Measurements from ENCODE around the gene CYB561.

Gene CYB561

DNA sequence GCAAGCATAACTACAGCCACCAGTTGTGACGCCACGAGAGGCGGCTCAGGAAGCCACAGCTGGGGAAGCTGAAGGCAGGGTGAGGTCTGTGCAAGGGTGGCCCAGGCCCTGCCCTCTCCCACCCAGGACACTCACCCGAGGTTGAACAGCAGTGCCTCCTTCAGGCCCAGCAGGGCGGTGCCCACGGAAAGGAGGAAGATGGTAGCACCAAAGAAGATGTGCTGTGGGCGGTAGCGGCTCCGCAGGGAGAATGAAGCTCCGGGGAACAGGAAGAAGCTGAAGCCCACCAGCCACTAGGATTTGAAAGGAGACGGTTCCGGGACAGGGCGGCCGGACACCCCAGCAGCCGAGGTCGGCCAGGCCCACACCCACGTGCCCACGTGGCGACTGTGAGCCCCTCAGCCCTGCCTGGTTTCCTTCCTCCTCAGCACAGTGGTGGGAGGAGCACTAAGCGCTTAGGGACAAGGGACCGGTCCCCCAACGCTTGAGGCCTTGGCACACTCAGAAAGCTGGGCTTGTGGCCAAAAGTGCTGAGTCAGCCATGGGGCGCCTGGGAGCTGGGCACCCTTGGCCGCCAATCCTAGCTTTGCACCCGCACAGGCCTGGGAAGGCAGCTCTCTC lies 11.0 kb downstream of the CYB561 start:
- TF ChIP-seq, protein P1, sequence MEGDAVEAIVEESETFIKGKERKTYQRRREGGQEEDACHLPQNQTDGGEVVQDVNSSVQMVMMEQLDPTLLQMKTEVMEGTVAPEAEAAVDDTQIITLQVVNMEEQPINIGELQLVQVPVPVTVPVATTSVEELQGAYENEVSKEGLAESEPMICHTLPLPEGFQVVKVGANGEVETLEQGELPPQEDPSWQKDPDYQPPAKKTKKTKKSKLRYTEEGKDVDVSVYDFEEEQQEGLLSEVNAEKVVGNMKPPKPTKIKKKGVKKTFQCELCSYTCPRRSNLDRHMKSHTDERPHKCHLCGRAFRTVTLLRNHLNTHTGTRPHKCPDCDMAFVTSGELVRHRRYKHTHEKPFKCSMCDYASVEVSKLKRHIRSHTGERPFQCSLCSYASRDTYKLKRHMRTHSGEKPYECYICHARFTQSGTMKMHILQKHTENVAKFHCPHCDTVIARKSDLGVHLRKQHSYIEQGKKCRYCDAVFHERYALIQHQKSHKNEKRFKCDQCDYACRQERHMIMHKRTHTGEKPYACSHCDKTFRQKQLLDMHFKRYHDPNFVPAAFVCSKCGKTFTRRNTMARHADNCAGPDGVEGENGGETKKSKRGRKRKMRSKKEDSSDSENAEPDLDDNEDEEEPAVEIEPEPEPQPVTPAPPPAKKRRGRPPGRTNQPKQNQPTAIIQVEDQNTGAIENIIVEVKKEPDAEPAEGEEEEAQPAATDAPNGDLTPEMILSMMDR (IDR thresholded peaks at IDR 0.05) = peak; percentile 46

DNA sequence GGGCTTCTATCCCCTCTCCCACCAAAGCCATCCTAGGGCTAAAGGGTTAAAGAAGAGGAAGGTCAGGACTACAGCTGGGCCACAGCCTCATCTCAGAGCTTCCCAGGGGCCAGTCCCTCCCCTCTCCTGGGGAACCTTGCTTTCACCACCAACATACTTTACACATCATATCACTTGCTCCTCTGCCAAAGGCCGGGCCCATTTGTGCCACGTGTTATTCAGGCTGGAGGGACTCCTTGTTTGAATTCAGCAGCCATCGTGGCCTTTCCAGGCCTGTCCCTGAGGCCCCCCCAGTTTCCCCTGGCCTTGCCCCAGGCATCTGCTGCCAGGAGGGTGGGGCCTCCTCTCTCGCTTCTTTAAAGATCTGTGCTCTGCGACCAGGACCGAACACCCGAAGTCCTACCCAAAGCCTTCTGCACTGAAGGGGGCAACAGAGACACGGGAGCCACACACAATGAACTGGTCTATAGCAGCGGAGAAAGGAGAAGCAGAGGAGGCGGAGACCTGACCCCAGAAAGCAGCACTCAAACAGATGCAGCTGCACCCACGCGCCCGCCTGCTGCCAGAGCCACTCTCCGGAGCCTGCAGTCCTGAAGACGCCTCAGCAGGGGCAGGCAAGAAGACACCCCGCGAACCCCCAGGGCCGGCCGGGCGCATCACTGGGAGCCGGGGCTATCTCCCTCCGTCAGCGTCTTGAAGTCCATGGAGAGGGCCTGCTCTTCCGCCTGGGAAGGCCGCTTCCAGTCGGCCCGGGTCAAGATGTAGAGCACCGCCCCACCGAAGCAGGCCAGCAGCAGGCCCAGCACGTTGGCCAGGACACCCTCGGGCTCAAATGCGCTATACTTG lies 12.1 kb downstream of the CYB561 start:
- TF ChIP-seq, protein P1 (IDR thresholded peaks at IDR 0.05) = no peak

DNA sequence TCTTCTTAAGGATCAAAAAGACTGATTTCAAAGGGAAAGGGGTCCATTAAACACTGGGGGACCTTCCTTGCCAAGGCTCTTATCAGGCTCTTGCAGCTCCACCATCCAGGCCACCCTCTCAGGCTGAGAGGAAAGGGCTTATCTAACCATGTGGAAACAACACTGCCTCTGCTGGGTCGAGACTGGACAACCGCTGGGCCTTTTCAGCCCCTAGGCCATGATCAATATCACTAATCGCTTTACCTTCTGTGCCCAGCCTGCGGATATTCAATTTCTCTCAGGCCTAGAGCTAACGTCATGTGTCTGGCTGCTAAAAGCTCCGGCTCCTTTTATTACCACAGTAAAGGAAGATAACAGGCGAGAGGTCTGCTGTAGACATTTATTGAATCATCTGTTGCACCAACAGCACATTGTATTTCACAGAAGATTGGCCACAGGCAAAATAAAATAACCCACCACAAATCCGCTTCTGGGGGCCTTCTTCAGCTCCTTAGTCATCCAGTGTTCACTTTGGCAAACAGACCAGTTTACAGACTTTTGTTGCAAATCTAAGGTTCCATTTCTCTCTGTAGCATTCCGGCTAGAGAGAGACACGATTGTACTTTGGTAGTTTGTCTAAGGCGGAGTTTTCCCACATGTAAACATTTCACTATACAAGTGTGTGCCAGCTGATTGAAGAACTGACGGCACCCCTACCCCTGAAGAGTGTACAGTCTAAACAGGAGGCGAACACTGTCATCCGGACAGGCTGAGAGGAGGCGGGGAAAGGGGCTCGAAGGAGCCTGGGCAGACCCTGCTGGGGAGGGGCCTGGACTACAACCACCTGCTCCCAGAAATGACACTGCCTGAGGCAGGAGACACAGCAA lies 13.9 kb downstream of the CYB561 start:
- TF ChIP-seq, protein P1 (IDR thresholded peaks at IDR 0.05) = no peak

DNA sequence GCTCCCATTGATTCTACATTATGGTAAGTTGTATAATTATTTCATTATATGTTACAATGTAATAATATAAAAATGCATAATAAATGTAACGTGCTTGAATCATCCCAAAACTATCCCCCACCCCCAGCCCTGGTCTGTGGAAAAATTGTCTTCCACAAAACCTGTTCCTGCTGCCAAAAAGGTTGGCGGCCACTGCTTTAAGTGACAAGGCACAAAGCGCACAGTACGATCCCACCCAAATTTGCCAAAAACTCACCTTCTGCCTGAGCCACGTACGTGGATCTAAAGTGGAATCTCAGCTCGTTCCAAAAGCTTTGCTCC lies 14.5 kb downstream of the CYB561 start:
- TF ChIP-seq, protein P1 (IDR thresholded peaks at IDR 0.05) = no peak

DNA sequence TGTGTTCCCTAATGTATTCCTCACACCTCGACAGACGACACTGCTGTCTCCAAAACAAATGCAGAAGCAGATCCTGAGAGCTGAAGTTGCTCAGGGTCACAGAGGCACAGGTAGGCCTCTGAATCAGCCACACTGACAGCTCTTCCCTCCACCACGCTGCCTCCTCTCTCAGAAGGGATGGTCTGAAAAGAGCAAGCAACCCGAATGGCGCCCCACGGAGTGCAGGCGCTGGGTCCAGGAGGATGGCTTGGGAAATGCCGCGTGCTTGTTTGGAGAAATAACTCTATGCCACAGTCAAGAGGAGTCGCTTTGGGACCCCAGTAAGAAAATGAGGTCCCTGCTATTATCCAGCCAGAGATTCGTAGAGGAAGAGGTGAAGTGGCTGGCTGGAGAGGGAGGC lies 15.9 kb downstream of the CYB561 start:
- TF ChIP-seq, protein P1 (IDR thresholded peaks at IDR 0.05) = no peak

DNA sequence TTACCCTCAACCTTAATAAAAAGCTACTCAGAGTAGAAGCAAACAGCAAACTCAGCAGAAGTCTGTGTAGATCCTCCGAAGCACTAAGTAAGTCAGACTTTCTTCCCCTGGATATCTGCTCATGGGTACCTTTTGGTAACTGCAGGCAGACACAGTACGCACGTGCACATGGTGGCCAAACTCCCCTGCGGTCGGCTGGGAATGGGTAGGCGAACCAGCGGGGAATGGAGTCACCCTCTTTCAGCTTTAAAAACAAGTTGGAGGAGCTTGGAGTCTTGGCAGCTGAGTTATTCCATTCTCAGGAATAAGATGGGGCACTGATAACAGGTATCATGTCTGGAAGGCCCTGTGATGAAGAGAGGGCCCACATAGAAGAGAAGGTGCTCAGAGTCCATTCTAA lies 16.3 kb downstream of the CYB561 start:
- TF ChIP-seq, protein P1 (IDR thresholded peaks at IDR 0.05) = no peak

DNA sequence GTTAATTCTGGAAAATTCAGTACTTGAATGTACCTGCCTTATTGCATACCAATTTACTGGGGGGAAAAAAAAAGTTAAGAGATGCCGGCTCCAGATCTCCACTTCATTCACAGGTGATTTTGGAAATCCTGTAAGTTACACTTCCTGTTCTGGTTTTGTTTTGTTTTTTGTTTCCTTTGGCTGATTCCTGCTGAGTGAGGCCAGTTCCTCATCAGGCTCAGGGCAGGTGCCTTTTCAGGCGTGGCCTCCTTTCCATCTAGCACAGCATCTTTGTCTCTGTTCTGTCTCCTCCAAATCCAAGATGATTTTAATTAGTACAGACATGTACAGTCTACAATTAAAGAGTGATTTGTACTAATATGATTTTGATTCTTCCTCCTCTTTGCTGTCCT lies 19.2 kb downstream of the CYB561 start:
- TF ChIP-seq, protein P1 (IDR thresholded peaks at IDR 0.05) = no peak
